ENCODE measurements around the gene WNT10A. TPM values are rescaled to one million over a fixed set of nuclear protein-coding genes. Genes with fewer than 3 reads are reported as not detected.

WNT10A gene
- total RNA-seq, 6 donors from 2014 or later: 0.15 to 1.0 (median 0.55) TPM; not detected in 2

GRCh38 chr2:218865999-218866398 lies 14.7 kb upstream of the WNT10A start:
- H3K4me3 ChIP-seq: no peak overlapping the region
- H3K36me3 ChIP-seq: no peaks in the 10 kb centered on the region
- no peak for DNase-seq
- TF ChIP-seq POLR2AphosphoS5 (IDR thresholded peaks at IDR 0.05) (no peak), POLR2A (IDR thresholded peaks at IDR 0.05) (no peak), EP300 (IDR thresholded peaks at IDR 0.05) (no peak), CTCF (IDR thresholded peaks at IDR 0.05) (no peak)
- no peaks in the 10 kb centered on the region for H3K9me3 ChIP-seq
- ATAC-seq (ENCODE audit: low FRiP score in 2 of 2): no peak
- H3K27me3 ChIP-seq: peaks cover 0 to 11% (median 8%) of the 10 kb centered on the region in 4 donors
- no peak overlapping the region for H3K27ac ChIP-seq
- peaks cover 3 to 6% (median 4%) of the 10 kb centered on the region in 4 donors for H3K4me1 ChIP-seq
- 59 to 67% methylated on average over 6 of the region's 6 CpGs for WGBS, 2 donors

- H3K27me3 ChIP-seq: peaks cover 0 to 22% (median 15%) of the 10 kb centered on the region in 4 donors
- ATAC-seq (ENCODE audit: low FRiP score in 2 of 2) (no peak), DNase-seq (no peak)
- H3K4me3 ChIP-seq: no peak overlapping the region
- peaks cover 10 to 14% (median 12%) of the 10 kb centered on the region in 4 donors for H3K4me1 ChIP-seq
- H3K9me3 ChIP-seq: no peaks in the 10 kb centered on the region
- no peak for TF ChIP-seq EP300 (IDR thresholded peaks at IDR 0.05)
- no peak for TF ChIP-seq CTCF (IDR thresholded peaks at IDR 0.05)
- no peak for TF ChIP-seq POLR2AphosphoS5 (IDR thresholded peaks at IDR 0.05)
- no peak for TF ChIP-seq POLR2A (IDR thresholded peaks at IDR 0.05)
- no peaks in the 10 kb centered on the region for H3K36me3 ChIP-seq
- H3K27ac ChIP-seq: no peak overlapping the region
- WGBS, 2 donors: 34 to 56% methylated on average over 5 to 6 of the region's 6 CpGs
Observed at GRCh38 chr2:218867900-218868299, 12.8 kb upstream of the WNT10A start.

GRCh38 chr2:218869064-218869463 lies 11.6 kb upstream of the WNT10A start:
- Histone ChIP-seq H3K27ac (no peak overlapping the region), H3K9me3 (no peaks in the 10 kb centered on the region), H3K4me3 (no peak overlapping the region), H3K27me3 (peaks cover 0 to 33% (median 22%) of the 10 kb centered on the region in 4 donors), H3K36me3 (no peaks in the 10 kb centered on the region), H3K4me1 (peaks cover 13 to 23% (median 17%) of the 10 kb centered on the region in 4 donors)
- TF ChIP-seq EP300 (IDR thresholded peaks at IDR 0.05): no peak
- TF ChIP-seq POLR2A (IDR thresholded peaks at IDR 0.05): no peak
- TF ChIP-seq POLR2AphosphoS5 (IDR thresholded peaks at IDR 0.05): no peak
- TF ChIP-seq CTCF (IDR thresholded peaks at IDR 0.05): no peak
- ATAC-seq (ENCODE audit: low FRiP score in 2 of 2): no peak
- DNase-seq: no peak
- 72 to 89% methylated on average over 8 to 9 of the region's 9 CpGs for WGBS, 2 donors

GRCh38 chr2:218870984-218871344 lies 9.7 kb upstream of the WNT10A start:
- WGBS, 2 donors: 3 to 20% methylated on average over 1 to 15 of the region's 18 CpGs
- H3K4me1 ChIP-seq: peaks cover 13 to 23% (median 17%) of the 10 kb centered on the region in 4 donors
- TF ChIP-seq CTCF (IDR thresholded peaks at IDR 0.05) (no peak), POLR2AphosphoS5 (IDR thresholded peaks at IDR 0.05) (no peak), EP300 (IDR thresholded peaks at IDR 0.05) (no peak), POLR2A (IDR thresholded peaks at IDR 0.05) (no peak)
- no peaks in the 10 kb centered on the region for H3K9me3 ChIP-seq
- no peak for ATAC-seq (ENCODE audit: low FRiP score in 2 of 2)
- peak in 1 of 2 donors; percentile 86 for DNase-seq
- no peaks in the 10 kb centered on the region for H3K36me3 ChIP-seq
- peak overlapping the region in 3 of 4 donors; percentile 12 to 35 (median 12) for H3K4me3 ChIP-seq
- no peak overlapping the region for H3K27ac ChIP-seq
- H3K27me3 ChIP-seq: peaks cover 0 to 39% (median 25%) of the 10 kb centered on the region in 4 donors
